GM18499 (cell line): ENCODE measurements around the gene TMEM238L.
"Not testable (repeated sequence)": the region's sequence is repeated elsewhere in the genome, so short reads cannot be mapped to it uniquely, and the experiment has no call there.

Experiments
- ATAC-seq: cut with Tn5 transposase; IDR thresholded peaks from one replicate; pipeline ENCODE4 v1.9.1; 2021; ENCODE audit warnings: moderate number of reproducible peaks; ENCODE audit not compliant: insufficient read depth, unreplicated experiment

Gene TMEM238L, protein sequence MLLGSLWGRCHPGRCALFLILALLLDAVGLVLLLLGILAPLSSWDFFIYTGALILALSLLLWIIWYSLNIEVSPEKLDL

DNA sequence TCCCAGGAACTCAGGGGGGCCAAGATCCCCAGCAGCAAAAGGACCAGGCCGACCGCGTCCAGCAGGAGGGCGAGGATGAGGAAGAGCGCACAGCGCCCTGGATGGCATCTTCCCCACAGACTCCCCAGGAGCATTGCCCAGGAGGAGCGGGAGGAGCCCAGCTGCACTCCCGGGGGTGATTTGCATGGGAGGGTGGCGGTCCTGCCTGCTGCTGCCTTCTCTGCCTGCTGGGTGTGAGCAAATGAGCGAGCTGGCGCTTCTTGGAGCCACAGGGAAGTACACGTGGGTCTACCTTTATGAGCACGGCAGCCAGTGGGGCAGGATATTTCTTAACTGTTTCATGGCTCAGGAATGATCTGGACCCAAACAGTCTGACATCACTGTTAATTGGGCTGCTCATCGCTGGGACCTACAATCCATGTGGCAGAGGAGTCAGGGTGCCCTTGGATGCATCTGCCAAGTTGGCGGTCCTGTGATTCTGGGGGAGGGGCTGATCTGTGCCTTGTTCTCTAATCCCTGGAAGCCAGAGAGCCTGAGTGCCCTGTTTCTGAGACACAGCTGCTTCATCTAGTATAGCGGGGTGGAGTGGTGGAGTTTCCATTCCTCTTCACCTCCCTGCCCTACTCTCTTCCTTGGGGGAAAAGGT, at the start of gene TMEM238L:
TMEM238L (minus strand) TSS at position 270 of the 646 bp plus-strand sequence; CDS start at position 134, 136 bp downstream.
- no peak for ATAC-seq

DNA sequence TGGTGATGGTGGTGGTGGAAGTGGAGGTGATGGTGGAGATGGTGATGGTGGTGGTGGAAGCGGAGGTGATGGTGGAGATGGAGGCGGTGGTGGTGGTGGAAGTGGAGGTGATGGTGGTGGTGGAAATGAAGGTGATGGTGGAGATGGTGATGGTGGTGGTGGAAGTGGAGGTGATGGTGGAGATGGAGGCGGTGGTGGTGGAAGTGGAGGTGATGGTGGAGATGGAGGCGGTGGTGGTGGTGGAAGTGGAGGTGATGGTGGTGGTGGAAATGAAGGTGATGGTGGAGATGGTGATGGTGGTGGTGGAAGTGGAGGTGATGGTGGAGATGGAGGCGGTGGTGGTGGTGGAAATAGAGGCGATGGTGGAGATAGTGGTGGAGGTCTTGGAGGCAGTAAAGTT, 42.7 kb upstream of the TMEM238L start:
- ATAC-seq: not testable (repeated sequence)

DNA sequence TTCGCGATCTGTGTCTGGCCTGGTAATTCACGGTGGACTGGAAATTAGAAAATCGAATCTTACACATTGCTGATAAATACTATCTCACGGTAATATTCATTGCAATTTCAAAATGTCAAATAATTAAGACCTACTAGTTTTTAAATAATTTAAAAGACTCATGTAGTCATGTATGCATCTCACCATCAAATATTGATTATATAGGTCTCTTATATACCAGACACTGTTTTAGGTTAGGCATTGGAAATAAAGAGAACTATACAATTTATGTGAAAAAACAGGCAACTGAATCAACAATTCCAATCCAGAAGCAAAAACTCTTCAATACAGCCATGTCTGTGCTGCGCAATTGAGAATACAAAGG, 41.5 kb upstream of the TMEM238L start:
- ATAC-seq: no peak

DNA sequence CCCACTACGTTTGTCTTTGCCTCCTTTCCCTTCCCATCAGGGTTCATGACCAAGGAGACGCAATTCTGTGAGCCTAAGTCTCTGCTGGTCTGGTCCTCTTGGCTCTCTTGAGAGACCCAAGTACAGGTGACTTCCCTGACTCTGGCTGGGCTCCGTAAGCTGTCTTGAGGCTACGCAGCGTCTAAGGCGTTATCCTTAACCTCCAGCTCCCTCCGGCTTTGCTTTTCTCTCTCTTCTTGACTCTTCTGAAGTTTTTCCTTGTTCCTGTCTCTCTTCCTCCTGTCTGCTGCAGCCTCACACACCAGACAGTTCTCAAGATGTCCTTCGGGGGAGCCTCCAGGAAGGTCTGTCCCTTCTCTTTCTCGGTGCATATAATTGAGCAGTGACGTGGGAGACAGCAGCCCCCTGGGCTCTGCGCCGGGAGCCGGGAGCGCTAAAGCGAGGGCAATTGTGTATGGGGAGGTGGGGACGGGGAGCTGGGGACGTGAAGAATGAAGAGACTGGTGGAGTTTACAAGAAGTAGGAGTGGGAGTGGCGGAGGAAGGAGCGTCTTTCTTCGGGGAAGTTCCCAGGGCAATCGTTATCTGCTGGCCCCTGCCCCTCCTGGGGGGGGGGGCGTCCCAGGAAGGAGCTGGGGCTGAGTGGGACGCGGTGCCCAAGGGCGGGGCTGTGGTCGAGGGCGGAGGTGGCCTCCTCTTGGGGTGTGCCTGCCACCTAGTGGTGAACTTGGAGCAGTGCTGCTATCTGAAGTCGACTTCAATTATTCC, 40.9 kb upstream of the TMEM238L start:
- no peak for ATAC-seq

DNA sequence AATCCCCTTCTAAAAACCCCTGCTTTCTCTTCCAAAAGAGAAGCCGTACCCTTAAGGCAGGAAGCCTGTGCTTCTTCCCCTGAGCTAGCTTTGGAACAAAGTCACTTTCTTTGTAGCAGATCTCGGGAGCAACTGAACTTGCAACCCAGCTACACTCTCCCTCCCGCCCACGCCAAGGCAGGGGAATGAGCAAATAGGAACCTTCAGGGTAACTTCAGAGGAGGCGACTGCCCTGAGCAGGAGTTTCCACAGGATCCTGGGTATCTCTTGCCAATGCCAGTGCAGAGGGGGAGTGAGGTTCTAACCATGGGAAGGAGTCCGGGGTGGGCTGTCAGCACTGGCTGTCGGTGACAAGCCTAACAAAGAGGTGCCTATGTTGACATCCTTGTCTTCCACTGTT, 39.9 kb upstream of the TMEM238L start:
- no peak for ATAC-seq

DNA sequence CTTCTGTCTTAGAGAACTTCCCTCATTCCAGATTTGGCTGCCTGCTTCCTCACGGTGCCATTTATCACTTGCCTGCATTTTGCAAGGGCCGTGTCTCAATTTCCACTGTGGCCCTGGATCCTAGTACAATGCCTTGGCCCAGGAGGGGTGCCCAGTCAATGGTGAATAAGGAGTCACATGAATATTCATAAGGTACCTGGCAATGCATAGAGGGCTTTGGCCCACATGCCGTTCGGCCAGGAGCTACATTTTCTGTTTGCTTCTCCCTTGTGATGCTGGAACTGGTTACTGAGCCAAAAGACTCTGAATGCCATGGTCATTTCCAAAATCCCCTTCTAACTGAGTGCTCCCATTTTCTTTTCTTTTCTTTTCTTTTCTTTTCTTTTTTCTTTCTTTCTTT, 38.8 kb upstream of the TMEM238L start:
- no peak for ATAC-seq

DNA sequence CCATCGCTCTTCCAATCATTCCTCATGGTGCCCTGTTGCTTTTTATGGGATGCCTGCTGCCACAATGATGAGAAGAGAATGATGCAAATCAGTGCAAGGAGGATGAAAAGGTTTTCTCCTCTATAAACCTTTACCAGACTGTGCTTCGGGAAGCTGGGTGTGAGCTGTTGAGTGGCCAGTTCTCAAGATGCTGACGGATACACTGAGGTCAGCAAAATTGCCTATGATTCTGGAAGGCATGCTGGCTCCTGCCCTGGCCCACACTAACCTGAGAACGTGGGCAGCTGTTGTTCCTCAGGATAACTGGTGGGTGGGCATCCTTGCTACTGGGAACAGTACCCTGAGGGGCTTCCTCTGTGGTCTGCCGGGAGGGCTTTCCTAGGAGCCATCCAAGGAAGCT, 34.8 kb upstream of the TMEM238L start:
- ATAC-seq: no peak

DNA sequence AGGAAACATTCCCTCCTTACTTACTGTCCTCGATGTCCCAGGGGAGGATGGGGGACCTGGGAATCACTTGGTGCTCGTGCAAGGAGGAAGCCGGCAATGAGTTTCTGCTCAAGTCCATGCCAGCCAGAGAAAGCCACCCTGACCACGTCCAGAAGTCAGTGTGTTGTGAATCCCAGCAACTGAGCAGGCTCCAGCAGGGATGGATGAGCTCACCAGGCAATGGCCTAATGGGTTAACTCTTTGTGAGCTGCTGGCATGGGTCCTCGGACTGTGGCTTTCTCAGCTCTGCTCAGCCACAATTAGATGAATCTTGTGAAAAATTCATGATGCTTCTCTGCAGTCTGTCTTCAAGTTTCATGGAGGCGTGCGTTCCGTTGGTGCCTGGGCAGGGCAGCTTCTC, 34.0 kb upstream of the TMEM238L start, which contains the start of gene PIRT:
PIRT (minus strand) TSS at position 167 of the 400 bp plus-strand sequence. CDS start 12,442 bp downstream, outside the sequence.
- no peak for ATAC-seq

DNA sequence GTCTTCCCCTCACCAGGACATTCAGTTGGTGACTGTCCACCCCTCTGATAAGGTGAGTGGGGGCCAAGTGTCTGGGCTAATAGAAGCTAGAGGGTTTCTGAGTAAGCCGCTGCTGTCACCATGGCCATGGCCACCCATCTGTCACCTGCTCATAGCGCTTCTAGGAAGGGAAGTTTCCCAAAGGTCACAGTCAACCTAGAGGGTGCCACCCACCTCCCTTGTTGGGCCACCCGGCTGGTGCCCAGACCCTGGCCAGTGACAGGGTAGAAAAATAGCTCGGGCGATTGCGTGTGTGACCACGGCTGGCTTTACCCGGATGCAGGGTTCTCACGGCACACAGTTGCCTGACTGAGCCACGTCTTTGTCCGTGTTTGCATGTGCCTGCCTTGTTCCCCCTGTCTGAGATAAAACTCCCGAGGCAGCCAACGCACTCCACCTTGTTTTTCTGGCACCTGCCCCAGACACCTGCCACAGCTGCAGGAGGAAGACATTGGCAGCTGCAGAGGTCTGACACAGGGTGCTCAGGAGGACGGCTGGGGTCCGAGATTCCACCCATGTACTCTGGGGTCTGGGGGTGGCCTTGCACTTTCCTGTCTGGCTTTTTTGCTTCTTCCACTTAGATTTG, 33.2 kb upstream of the TMEM238L start:
- no peak for ATAC-seq

DNA sequence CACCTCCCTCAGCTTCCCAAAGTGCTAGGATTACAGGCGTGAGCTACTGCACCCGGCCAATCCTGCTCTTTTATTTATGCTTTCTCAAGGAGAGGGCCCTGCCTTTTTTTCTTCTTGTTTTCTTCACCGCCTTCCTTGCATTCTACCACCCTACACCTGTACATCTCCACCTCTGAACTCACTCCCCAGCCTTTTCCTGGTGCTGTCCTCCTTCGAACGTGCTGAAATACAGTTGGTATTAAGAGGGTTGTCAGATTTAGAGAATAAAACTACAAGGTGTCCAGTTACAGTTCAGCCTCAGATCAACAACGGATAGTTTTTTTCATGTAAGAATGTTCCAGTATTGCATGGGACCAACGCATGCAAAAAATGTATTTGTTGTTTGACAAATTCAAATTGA, 32.2 kb upstream of the TMEM238L start:
- no peak for ATAC-seq

DNA sequence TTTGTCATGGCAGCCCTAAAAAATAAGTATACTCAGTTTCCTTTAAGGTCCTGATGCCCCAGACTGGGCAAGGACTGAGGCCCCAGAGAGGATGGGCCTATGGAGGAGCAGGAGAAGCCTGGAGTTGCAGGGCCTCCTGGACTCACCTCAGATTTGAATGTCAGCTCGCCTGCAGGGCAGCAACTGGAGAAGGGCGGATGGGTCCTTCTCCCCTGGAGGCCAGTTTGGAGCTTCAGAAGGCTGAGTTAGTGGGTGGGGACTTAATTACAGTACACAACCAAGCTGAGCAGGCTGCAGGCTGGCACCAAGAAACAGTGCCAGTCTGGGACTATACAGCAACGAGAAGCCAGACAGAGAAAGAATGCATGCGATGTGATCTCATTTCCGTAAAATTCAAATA, 27.8 kb upstream of the TMEM238L start:
- no peak for ATAC-seq

DNA sequence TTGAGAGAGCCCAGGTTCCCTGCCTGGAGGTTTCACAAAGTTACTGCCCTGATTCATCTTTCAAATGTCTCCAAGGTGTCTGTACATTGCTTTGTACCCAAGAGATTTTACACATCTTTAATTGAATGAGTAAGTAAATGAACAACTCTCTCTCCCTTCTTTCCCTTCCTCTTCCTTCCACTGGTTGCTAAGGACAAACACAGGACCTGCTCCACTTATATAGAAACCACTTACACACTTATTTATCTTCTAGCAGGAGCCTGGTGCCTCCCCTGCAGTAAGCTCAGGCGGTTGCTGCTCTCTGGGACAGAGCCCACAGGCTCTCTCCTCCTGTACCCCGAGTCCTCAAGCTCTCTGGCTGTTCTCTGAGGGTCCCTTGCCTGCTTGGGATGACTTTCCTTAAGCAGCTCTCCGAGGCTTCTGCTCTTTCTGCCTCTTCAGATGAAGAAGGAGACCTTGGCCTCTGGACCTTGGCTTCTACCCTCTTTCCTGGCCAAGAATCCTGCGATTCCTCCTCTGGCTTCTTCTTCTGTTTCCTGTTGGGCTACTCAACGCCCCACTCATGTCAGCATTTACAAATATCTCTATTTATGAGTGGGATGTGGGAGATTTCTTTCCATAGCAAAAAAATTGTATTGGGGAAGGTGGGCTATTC, 24.1 kb upstream of the TMEM238L start:
- ATAC-seq: no peak

DNA sequence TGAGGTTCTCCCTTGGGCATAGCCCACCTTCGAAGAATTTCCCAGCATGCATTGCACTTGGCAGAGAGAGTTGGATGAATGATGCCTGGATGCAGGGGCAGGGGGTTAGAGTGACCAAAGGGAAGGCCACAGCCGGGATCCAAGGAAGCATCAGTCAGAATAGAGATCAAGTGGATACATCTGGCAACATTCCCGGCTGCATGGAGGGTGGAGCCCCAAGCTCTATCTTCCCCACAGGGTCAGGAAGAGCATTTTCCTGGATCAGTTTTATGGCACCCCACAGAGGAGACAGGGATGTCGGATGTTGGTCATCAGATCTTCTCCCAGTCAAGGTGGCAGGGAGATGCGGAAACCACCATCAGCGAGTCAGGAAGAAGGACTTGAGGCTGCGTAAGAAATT, 21.0 kb upstream of the TMEM238L start:
- ATAC-seq: no peak

DNA sequence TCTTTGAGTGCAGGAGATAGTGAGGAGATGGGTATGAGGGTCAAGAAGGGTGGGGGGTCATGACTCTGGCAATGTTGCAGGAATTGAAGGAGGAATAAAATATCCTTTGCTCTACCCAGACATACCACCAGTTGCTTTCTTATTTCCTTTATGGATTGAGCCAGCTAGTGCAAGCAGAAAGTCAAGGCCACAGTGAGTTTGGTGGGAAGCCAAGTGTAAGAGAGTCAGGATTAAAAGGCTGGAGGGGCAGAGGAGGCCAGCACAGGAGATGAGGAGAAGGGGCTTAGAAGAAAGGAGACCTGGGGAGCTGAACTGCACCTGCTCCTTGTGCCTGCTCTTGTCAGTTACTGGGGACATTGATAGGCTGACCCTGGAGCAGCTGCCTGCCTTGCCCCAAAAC, 17.9 kb upstream of the TMEM238L start:
- ATAC-seq: no peak

DNA sequence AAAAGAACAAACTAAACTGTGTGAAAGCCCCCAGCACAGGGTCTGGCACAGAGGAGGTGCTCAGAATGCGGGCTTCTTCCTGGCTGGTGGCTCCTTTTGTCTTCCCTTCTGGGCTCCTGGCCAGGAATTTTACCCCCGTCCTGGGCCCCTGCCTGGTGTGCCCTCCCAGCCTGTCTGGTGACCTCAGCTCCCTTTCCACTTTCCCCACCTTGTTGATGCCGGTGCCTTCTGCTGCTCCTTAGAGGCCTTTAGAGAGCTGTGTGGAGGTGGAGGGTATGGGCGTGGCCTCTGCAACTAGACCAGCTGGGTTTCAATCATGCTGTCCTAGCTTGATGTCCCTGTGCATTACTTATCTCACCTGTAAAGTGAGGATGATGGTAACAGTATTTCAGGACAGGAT, 17.2 kb upstream of the TMEM238L start:
- no peak for ATAC-seq

DNA sequence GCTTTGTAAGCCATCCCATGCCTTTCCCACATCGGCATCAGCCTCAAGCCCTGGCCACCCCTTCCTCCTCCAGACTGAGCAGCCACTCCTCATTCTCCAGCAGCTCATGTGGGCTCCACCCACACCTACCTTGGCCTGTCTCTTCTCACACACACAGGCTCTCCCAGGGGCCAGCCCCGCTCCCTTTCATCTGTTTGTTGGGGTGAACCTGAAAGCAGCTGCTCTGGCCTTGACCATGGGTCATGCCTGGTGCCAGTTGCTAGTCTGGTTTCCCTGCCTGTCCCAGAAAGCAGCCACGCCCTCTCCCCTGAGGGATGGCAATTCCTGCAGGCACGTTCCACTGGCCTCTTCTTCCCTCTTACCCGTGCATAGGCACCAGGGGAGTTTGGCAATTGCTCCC, 11.4 kb upstream of the TMEM238L start:
- no peak for ATAC-seq

DNA sequence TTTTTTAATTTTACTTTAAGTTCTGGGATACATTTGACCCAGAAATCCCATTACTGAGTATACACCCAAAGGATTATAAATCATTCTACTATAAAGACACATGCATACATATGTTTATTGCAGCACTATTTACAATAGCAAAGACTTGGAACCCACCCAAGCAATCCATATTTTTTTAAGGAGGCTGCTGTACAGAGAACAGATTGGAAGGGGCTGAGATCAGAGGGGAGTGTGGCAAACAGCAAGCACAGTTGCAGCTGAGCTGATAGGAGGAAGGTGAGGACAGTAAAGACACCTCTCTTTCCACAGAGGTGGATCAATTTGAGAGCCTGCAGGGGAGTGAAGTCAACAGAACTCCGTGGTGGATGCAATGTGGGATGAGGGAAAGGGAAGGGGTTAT, 10.2 kb upstream of the TMEM238L start:
- no peak for ATAC-seq

DNA sequence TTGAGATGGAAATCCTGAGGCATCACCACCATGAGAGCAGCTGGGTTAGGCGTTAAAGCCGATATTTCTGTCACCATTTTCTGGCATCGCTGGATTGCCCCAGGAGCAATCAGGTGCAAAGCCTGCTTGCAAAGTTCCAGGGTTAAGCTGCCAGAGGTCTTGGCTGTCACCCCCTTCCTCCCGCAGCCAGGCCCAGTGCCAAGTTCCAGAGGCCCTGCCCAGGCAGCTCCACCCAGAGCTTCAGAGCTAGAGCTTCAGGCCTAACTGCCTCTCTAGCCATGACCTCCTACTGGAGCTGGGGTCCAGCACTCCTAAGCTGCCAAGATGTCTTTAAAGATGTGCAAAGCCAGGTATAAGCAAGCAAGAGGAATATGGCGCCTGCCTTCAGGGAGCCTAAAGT, 8.8 kb upstream of the TMEM238L start:
- no peak for ATAC-seq

DNA sequence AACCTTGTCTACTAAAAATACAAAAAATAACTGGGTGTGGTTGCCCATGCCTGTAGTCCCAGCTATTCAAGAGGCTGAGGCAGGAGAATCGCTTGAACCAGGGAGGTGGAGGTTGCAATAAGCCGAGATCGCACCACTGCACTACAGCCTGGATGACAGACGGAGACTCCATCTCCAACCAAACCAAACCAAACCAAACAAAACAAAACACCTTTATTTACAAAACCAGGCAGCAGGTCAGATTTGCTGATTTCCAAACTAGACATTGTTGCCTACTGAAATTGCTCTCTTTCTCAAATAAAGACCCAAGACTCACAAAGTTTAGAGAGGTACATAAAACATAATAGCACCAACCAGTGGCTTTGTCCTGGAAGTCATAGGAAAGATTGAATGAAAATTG, 5.7 kb upstream of the TMEM238L start:
- ATAC-seq: no peak

DNA sequence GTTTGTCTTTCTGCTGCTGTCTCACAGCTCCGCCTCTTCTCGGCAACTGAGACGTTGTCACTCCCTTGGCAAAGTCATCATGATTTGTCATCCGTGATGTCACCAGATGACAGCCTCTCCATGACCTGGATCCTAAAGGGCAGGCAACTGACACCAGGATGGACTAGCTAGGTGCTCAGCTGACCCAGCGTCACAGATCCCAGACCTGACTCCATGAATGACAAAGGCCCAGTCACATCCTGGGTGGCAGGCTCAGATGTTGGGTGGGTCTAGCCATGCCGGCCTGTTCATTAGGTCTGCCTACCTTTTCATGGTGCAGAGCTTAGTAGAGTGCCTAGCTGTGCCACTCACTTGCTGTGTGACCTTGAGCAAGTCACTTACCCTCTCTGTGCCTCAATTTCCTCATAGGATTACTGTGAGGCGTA, 3.8 kb upstream of the TMEM238L start:
- no peak for ATAC-seq
